ENCODE results near the gene TLE2. TPM values are rescaled to one million over a fixed set of nuclear protein-coding genes. Genes with fewer than 3 reads are reported as not detected.
"Not testable (repeated sequence)": the region's sequence is repeated elsewhere in the genome, so short reads cannot be mapped to it uniquely, and the experiment has no call there.

The TLE2 gene
- total RNA-seq, 1 donor from 2014 or later = 0.76 TPM

DNA sequence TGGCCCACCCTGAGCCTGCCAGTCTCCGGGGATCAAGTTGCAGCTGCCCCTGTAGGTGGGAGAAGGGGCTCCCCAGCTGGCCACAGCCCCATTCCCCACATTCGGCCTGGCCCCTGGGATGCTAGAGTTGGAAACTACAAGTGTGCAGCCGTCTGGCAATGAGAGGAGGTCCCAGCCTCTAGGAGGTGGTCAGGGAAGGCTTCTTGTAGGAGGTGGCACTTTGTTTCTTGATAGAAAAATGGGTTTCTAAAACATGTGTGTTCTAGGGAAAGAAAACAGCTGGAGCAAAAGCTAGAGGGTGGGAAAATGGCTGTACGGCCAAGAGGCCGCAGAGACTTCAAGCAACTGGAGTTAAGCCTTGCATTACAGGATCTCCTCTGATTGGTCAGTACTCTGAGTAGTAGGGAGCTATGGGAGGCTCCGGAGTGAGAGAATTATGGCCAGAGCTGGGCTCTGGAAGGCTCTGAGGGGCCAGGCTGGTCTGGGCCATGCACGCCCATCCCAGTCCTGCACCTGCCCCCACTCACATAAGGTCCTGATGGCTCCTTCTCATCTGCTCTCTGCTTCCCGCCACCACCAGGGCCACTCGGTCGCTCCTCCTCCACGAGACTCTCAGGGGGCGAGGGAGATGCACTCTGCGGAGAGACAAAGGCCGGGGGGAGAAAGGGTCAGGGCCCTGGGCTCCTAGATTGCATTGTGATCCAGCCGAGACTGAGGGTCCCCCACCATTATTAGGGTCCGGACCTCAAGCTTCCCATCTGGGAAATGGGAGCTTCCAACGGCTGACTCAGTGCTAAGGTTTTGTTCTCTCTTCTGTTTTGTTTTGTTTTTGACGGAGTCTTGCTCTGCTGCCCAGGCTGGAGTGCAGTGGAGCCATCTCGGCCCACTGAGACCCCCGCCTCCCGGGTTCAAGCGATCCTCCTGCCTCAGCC is 13.7 kb downstream of the TLE2 start:
- intact Hi-C loops (cut with micrococcal nuclease) = no loop called here

DNA sequence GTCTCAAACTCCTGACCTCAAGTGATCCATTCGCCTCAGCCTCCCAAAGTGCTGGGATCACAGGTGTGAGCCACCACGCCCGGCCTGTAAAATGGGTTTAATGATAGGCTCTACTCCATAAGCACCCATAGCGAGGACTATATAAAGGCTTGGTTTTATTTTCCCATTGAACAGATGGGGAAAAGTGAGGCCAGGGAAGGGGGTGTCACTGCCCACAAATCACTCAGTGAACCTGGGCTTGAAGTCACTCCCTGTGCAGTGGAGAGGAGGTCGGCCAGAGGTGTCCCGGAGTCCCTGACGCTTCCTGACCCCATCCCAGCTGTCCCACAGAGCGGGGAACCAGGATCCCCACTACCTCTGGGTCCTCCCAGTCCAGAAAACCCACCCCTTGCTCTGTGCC is 14.9 kb downstream of the TLE2 start:
- intact Hi-C loops (cut with micrococcal nuclease) = no loop called here

DNA sequence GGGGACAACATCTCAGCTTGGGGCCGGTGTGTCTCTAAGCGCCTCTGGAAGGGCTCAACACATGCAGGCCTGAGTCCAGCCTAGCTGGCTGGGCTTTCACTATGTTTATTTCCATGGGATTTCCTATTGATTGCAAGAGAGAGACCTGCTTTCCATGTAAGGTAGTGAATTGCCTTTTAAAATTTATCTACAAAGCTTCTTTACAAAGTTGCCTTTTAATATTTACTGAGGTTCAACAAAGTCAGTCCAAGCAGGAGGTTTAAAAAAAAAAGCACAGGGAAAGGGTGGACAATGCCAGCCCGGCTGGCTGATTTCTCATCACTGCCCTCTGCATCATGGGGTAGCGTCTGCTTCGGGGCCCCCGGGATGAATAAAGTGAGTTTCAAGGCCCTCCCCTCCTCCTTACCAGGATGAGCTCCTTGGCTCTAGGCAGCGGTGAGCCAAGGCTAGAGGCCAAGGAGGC is 15.8 kb downstream of the TLE2 start:
- intact Hi-C loops (cut with micrococcal nuclease) = no loop called here

DNA sequence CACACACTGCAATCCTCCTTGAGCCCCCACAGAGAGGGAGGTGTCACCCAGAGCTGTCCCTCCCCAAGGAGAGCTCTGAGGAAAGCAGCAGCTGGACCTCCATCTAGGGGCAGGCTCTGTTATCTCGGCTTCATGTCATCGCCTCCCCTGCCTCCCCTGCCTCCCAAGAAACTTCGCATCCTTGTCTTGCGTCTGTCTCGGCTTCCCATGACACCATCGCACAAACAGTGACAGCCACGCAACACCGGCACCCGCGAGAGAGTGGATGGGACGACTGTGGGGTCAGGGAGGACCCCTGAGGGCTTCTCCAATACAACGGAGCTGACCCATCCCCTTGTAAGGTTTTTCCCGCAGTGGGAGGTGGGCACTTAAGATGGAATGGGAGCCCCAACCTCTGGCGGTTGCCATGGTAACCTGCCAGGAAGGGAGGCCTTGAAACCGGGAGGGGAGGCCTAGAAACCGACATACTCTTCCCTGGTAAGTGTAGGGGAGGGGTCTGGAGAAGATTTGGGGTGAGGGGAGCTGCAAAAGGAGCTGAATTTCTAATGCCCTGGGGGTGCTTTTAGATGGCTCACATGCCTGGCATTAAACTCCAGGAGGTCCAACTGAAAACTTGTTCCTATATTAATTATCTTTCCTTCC is 16.3 kb downstream of the TLE2 start:
- intact Hi-C loops (cut with micrococcal nuclease) = no loop called here

DNA sequence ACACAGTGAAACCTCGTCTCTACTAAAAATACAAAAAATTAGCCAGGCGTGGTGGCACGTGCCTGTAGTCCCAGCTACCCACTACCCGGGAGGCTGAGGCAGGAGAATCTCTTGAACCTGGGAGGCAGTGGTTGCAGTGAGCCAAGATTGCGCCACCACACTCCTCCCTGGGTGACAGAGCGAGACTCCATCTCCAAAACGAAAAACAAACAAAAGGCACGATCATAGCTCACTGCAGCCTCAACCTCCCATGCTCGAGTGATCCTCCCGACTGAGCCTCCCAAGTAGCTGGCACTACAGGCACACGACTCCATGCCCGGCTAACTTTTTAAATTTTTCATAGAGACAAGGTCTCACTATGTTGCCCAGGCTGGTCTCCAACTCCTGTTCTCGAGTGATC is 17.0 kb downstream of the TLE2 start:
- intact Hi-C loops (cut with micrococcal nuclease) = not testable (repeated sequence)

DNA sequence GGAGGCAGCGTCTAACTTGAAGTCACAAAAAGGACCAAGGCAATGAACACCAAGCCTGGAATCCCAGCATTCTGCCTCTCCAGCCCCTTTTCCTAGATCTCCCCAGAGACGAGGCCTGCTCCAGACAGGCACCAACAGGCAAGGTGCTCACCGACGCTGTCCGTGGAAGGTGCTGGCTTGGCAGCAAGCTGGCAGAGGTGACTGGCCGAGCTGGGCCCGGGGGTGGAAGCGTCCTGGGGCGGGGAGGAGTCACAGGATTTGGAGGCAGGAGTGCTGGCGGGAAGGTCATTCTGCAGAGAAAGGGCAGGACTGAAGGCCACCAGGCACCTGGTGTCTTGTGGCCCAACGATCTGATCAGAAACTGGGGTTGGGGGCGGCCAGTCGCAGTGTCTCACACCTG is 18.2 kb downstream of the TLE2 start:
- intact Hi-C loops (cut with micrococcal nuclease) = no loop called here

DNA sequence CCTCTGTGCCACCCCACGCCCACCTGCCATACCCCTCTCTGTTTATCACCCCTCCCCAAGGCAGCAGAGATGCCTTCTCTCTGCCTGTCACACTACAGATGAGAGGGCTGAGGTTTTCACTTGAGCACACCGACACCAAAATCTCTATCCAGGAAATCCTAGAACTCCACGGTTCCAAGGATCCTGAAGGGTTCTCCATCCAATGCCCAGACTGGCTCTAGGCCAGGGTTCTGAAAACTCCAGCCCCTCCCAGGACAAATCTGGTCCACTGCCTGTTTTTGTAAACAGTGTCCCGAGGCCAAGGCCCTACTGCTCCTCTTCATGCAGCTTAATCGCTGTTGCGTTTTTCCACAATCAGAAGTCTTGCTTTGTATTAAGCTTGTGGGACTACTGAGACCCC is 20.1 kb downstream of the TLE2 start:
- intact Hi-C loops (cut with micrococcal nuclease) = no loop called here

DNA sequence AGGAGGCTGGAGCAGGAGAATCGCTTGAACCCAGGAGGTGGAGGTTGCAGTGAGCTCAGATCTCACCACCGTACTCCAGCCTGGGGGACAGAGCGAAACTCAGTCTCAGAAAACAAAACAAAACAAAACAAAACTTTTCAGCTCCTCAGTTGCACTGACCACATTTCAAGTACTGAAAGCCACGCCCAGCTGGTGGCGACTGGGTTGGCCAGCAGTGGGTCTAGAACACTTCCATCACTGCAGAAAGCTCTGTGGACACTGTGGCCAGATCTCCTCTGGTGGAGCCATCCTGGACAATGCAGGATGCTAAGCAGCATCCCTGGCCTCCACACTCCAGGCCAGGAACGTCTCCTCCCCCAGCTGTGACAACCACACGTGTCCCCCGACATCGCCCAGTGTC is 21.1 kb downstream of the TLE2 start:
- intact Hi-C loops (cut with micrococcal nuclease) = no loop called here

DNA sequence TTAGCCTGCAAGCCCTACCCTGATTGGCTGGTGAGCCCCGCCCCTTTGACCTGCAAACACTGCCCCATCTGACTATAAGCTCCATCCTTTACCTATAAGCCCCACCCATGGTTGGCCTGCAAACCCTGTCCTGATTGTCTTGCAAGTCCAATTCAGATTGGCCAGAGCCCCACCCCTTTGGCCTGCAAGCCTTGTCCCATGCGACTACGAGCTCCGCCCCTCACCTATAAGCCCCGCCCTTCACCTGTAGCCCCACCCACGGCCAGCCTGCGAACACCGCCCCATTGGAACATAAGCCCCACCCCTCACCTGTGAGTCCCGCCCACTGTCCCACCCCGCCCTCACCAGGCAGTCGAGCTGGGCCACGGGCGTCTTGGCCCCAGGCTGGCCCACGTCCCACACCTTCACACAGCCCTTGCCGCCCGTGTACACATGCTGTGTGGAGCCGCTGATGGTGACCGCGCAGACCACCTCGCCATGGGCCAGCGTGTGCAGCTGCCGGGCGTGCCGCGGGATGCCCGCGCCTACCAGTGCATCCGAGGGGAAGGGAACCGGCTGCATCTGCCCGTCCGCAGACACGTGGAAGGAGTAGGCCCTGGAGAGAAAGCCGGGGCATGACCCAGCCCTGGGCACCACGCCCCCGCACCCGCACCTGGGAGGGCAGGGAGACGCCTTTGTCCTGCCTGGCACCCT is 22.9 kb downstream of the TLE2 start:
- intact Hi-C loops (cut with micrococcal nuclease) = no loop called here

DNA sequence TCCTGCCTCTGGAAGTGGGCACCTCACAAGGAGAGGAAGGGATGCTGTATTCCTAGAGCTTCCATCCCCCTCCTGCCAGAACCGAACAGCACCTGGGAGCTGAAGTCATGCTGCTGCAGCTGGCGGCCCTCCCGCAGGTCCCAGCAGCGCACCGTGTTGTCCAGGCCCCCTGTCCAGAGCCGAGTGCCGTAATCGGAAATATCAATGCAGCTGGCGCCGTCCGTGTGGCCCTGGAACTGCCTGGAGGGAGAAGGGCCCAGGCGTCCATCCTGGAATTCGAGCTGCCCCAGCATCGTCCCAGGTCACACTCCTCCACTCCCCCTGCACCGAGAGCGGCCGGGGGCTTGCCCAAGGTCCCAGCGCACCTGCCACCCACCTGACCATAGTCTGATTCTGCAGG is 23.7 kb downstream of the TLE2 start:
- intact Hi-C loops (cut with micrococcal nuclease) = no loop called here

DNA sequence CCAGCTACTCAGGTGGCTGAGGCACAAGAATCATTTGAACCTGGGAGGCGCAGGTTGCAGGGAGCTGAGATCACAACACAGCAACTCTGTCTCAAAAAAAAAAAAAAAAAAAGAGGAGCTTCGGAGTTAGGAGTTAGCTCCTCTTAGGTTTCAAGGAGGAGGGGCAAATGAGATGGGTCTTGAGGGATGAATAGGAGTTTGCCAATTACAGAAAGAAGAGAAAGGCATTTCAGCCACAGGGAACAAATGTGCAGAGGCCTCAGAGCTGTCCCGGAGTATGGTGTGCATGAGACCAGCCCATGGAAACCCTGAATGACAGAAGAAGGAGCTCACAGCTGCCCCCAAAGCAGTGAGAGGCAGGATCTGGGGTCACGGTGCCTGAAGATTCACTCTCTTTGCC is 24.6 kb downstream of the TLE2 start:
- intact Hi-C loops (cut with micrococcal nuclease) = no loop called here

DNA sequence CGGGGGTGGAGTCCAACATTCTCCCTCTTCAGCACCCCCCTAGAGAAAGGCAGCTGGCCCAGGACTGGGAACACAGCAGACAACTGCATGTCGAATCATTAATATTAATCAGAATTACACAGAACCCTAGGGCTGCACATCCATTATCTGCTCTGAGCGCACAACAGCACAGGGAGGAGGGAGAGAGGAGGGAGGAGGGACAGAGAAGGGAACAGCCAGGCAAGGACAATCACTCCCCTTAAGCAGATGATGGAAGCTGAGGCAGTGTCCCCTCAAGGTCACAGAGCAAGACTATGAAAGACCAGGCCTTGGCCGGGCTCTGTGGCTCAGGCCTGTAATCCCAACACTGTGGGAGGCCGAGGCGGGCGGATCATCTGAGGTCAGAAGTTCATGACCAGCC is 26.0 kb downstream of the TLE2 start:
- intact Hi-C loops (cut with micrococcal nuclease) = no loop called here

DNA sequence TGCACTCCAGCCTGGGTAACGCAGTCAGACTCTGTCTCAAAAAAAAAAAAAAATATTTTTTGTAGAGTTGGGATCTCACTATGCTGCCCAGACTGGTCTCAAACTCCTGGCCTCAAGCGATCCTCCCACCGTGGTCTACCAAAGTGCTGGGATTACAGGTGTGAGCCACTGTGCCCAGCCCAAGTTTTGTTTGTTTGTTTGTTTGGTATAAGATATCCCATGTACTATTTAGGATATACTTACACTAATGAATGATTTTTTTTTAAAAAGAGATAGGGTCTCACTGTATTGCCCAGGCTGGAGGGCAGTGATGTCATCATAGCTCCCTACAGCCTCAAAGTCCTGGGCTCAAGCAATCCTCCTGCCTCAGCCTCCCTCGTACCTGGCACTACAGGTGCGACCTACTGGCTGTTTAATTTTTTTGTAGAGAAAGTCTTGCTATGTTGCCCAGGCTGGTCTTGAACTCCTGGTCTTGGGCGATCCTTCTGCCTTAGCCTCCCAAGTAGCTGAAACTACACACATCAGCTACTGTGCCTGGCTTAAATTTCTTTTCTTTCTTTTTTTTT is 27.8 kb downstream of the TLE2 start:
- intact Hi-C loops (cut with micrococcal nuclease) = no loop called here

DNA sequence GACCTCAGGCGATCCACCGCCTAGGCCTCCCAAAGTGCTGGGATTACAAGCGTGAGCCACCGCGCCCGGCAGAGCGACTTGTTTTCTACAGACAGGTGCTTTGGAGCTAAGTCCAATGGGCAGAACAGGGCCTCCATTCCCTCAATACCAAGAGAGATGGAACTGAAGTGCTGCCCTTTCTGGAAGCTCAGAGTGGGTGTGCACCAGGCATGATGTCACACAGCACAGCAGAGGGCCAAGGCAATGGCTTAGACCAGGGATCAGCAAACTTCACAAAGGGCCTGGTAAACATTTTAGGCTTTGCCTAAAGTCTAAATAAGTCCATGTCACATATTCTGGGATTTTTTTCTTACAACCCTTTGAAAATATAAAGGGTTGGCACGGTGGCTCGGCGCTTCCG is 30.4 kb downstream of the TLE2 start:
- intact Hi-C loops (cut with micrococcal nuclease) = no loop called here

DNA sequence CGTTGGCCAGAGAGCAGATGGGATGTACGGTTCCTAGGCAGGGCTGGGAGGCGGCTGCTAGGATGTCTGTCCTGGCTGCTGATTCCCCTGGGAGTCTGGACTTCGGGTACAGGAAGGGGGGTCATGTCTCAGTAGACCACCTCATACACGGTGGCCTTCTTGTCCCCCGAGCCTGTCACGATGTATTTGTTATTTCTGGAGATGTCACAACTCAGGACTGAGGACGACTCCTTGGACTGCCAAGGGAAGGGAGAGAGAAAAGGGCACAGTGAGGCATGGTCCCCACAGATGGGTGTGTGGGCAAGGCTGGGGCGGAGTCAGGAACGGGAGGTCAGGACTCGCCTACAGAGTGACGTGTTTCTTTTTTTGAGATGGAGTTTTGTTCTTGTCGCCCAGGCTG is 31.4 kb downstream of the TLE2 start:
- intact Hi-C loops (cut with micrococcal nuclease) = no loop called here

DNA sequence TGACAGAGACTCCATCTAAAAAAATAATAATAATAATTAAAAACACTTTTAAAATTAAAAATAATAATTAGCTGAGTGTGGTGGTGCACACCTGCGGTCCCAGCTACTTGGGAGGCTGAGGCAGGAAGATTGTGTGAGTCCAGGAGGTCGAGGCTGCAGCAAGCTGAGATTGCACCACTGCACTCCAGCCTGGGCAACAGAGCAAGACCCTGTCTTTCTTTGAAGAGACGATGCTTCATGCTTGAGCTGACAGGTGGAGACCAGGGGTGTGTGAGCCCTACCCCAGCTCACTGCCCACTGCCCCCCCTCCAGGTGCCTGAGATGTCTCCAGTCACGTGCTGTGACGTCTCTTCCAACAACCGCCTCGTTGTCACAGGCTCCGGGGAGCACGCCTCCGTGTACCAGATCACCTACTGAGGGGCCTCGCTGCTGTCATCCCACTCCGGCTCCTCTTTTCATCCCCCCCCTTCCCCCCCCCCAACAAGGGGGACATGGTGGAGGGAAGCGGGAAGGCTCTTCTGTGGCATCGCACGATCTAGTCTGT is 34.4 kb downstream of the TLE2 start:
- intact Hi-C loops (cut with micrococcal nuclease) = no loop called here

DNA sequence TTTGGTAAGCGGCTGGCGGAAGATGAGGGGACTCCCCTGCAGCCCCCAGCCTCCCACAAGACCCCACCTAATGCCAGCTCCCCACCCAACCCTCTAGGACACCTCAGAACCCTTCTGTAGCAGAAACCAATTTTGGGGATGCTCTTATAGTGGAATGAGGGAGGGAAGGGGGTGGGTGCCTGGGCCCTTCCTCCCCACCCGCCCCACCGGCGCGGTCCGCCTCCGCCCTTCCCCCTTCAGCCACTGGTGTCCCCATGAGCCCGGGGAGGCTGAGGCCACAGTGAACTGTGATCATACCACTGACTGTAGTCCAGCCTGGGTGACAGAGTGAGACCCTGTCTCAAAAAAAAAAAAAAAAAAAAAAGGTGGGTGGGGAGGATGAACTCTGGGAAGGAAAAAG is 35.5 kb downstream of the TLE2 start:
- intact Hi-C loops (cut with micrococcal nuclease) = no loop called here

DNA sequence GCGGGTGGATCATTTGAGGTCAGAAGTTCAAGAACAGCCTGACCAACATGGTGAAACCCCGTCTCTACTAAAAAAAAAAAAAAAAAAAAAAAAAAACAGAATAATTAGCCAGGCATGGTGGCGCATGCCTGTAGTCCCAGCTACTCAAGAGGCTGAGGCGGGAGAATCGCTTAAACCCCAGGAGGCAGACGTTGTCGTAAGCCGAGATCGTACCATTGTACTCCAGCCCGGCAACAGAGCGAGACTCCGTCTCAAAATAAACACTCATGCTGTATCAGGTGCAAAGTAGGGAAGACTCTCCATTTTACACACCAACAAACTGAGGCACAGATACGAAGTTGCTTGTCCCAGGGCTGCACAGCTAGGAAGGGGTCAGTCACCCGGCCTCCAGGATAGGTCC is 36.1 kb downstream of the TLE2 start:
- intact Hi-C loops (cut with micrococcal nuclease) = no loop called here

DNA sequence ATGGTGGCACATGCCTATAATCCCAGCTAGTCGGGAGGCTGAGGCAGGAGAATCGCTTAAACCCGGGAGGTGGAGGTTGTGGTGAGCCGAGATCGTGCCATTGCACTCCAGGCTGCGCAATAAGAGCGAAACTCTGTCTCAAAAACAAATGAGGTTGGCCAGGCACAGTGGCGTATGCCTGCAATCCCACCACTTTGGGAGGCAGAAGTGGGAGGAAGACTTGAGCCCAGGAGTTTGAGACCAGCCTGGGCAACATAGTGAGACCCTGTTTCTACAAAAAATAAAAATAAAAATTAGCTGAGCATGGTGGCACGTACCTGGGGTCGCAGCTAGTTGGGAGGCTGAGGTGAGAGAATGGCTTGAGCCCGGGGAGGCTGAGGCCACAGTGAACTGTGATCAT is 36.7 kb downstream of the TLE2 start:
- intact Hi-C loops (cut with micrococcal nuclease) = not testable (repeated sequence)

DNA sequence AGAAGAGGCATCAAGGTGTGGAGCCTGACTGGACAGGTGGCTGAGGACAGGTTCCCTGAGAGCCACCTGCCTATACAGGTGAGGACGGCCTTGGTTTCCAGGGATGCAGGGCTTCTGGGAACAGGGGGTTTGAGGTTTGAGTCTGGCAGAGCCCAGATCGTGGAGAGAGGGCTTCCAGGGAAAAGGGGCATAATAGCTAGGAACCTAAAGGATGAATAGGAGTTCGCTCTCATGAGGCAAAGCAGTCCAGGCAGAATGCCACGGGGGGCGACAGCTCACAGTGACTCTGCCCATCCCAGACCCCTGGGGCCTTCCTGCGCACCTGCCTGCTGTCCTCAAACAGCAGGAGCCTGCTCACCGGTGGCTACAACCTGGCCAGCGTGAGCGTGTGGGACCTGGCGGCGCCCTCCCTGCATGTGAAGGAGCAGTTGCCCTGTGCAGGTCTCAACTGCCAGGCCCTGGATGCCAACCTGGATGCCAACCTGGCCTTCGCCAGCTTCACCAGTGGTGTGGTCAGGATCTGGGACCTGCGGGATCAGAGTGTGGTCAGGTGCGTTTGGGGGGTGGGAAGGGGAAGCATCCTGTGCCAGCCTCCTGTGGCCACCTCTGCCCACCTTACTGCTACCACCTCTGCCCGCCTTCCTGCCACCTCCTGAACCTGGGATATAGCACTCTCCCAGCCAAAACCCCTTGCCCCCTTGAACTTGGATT is 39.7 kb downstream of the TLE2 start:
- intact Hi-C loops (cut with micrococcal nuclease) = no loop called here

DNA sequence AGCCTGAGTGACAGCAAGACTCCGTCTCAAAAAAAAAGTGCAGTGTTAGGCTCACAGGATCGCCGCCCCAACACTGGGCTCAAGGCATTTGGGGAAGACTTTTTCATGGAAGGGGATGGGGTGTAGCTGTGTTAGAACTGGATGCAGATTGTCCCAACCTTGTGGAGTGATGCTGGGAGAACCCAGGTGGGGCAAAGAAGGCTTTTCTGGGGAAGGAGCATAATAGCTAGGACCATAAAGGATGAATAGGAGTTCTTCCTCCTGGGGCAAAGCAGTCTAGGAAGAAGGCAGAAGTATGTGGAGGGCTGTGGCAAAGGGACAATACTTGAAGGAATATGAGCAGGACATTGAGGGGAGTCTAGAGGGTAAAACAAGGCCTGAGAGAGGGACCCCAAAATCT is 40.5 kb downstream of the TLE2 start:
- intact Hi-C loops (cut with micrococcal nuclease) = no loop called here

Measured in T-helper 1 cell treated with Interleukin-12 subunit alpha and Interleukin-12 subunit beta and Interleukin-4 antibody, amounts not matched to agents 30 ng/mL and 1 ng/mL, for 36 hours (primary cell).